ENCODE data around the gene XYLT2. TPM values are rescaled to one million over a fixed set of nuclear protein-coding genes. Genes with fewer than 3 reads are reported as not detected.

Gene XYLT2
- total and polyA plus RNA-seq, 2 of the 8 experiments (the other 6 are each of a cell fraction or from before 2014, with no cell fraction given) = 28.0 to 29.9 TPM

GRCh38 chr17:50338645-50339044 lies 7.3 kb upstream of the XYLT2 start (continued):
- TF ChIP-seq RAD21 (IDR thresholded peaks at IDR 0.05 in 1 of 2, conservative IDR thresholded peaks at IDR 0.05 in 1 of 2; ENCODE audit: low read depth in 2 of 2, low read length in 2 of 2) (no peak), SUZ12 (IDR thresholded peaks at IDR 0.05; ENCODE audit: low read length) (no peak)
